Erythroblast (primary cell): ENCODE results near the gene SPATS2L.

Experiments
- GATA1 ChIP-seq: IDR thresholded peaks from 2 replicates; pipeline ENCODE4 v1.6.1; 2011; ENCODE audit warnings: low read depth, mild to moderate bottlenecking, control low read depth, low read length, moderate library complexity
- POLR2A ChIP-seq: IDR thresholded peaks from 2 replicates; pipeline ENCODE4 v1.6.1; 2011; ENCODE audit warnings: mild to moderate bottlenecking, low read length

DNA sequence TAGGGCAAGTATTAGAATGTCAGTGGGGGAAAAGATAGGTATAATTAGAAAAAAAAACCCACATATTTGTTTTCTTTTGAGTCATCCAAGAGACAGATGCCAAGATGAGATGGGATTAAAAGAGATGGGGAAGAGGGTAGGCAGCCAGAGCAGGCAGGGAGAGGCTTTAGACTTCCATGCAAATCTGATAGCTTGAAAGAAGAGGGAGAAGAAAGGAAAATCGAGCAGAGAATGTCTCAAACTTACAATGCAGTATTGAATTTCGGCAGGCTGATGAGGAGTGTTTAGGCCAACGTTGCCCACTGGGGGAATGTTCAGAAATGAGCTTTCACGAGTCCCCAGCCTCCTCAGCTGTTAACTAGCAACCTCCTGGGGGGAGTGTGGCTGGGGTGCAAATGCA, 91.3 kb downstream of the SPATS2L start:
- no peak for TF ChIP-seq POLR2A
- TF ChIP-seq GATA1: no peak
